ENCODE measurements around the gene RHCG.

Gene RHCG

DNA sequence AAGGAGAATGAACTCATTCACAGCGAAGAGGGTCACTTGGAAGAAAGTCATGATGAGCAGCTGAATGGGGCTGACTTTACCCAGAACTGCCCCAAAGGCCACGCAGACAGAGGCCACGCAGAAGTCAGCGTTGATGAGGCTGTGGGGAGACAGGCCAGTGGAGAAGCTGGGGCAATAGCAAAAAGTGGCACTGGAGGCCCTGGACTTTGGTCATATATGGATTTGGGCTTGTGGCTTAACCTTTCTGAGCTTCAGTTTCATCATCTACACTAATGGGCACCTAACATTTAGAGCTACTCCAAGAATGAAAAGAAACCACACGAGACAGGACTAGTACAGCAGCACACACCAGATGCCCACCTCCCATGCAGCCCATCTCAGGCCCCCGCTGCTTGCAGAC is 13.3 kb downstream of the RHCG start:
- Histone ChIP-seq H3K9me3 (replicated peaks; ENCODE audit: insufficient read depth, low read length) (no peaks in the 10 kb centered on the region), H3K4me1 (ENCODE audit: low read length) (no peaks in the 10 kb centered on the region), H3K9me2 (replicated peaks; ENCODE audit: insufficient read depth, low read length) (no peaks in the 10 kb centered on the region)

DNA sequence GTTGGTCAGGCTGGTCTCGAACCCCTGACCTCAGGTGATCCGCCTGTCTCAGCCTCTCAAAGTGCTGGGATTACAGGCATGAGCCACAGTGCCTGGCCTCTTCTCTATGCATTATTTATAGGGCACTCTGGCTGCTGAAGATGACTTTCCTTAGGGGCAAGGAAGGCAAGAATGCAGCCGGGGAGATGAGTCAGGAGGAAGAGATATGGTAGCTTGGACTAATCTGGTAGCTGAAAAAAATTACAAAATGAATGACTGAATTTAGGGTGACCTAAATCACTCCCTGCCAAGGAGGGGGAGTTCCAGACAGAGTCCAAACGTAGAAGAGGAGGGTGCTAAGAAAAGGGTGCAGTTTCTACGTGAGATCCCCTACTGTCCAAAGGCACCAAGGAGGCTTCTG is 14.2 kb downstream of the RHCG start:
- TF ChIP-seq EZH2 (optimal IDR thresholded peaks at IDR 0.05; ENCODE audit: low read depth, low read length) (no peak), EZH2phosphoT487 (IDR thresholded peaks at IDR 0.05; ENCODE audit: low read length) (no peak)
- TF ChIP-seq, protein P1, sequence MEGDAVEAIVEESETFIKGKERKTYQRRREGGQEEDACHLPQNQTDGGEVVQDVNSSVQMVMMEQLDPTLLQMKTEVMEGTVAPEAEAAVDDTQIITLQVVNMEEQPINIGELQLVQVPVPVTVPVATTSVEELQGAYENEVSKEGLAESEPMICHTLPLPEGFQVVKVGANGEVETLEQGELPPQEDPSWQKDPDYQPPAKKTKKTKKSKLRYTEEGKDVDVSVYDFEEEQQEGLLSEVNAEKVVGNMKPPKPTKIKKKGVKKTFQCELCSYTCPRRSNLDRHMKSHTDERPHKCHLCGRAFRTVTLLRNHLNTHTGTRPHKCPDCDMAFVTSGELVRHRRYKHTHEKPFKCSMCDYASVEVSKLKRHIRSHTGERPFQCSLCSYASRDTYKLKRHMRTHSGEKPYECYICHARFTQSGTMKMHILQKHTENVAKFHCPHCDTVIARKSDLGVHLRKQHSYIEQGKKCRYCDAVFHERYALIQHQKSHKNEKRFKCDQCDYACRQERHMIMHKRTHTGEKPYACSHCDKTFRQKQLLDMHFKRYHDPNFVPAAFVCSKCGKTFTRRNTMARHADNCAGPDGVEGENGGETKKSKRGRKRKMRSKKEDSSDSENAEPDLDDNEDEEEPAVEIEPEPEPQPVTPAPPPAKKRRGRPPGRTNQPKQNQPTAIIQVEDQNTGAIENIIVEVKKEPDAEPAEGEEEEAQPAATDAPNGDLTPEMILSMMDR (IDR thresholded peaks at IDR 0.05; ENCODE audit: low read length): no peak
- H3K27me3 ChIP-seq (replicated peaks; ENCODE audit: insufficient read depth, low read length): no peaks in the 10 kb centered on the region
- no peaks in the 10 kb centered on the region for H3K36me3 ChIP-seq (replicated peaks; ENCODE audit: insufficient read depth, low read length)
- no peaks in the 10 kb centered on the region for H3K4me1 ChIP-seq (ENCODE audit: low read length)
- H4K20me1 ChIP-seq (ENCODE audit: insufficient read depth, low read length): no peaks in the 10 kb centered on the region
- no peak for DNase-seq
- no peak overlapping the region for H3K4me3 ChIP-seq (ENCODE audit: low read length)
- no peak overlapping the region for H2AFZ ChIP-seq (ENCODE audit: low read length)
- no peaks in the 10 kb centered on the region for H3K79me2 ChIP-seq (ENCODE audit: low read length)
- H3K27ac ChIP-seq (ENCODE audit: low read length): no peak overlapping the region
- no peaks in the 10 kb centered on the region for H3K9me2 ChIP-seq (replicated peaks; ENCODE audit: insufficient read depth, low read length)
- no peak overlapping the region for H3K4me2 ChIP-seq (ENCODE audit: low read depth, low read length)
- no peaks in the 10 kb centered on the region for H3F3A ChIP-seq (ENCODE audit: insufficient read depth, low read length)
- no peaks in the 10 kb centered on the region for H3K9me3 ChIP-seq (replicated peaks; ENCODE audit: insufficient read depth, low read length)
- no peak overlapping the region for H3K9ac ChIP-seq (ENCODE audit: low read length)

More for the DNA sequence above, 13.3 kb downstream of the RHCG start:
- H3K27me3 ChIP-seq (replicated peaks; ENCODE audit: insufficient read depth, low read length): no peaks in the 10 kb centered on the region
- no peak overlapping the region for H3K4me3 ChIP-seq (ENCODE audit: low read length)
- DNase-seq: no peak
- H3K9ac ChIP-seq (ENCODE audit: low read length): no peak overlapping the region
- no peak for TF ChIP-seq EZH2phosphoT487 (IDR thresholded peaks at IDR 0.05; ENCODE audit: low read length)
- TF ChIP-seq EZH2 (optimal IDR thresholded peaks at IDR 0.05; ENCODE audit: low read depth, low read length): no peak
- TF ChIP-seq, protein P1 (IDR thresholded peaks at IDR 0.05; ENCODE audit: low read length): no peak
- no peak overlapping the region for H3K27ac ChIP-seq (ENCODE audit: low read length)
- H3F3A ChIP-seq (ENCODE audit: insufficient read depth, low read length): no peaks in the 10 kb centered on the region
- H3K4me2 ChIP-seq (ENCODE audit: low read depth, low read length): no peak overlapping the region
- H3K36me3 ChIP-seq (replicated peaks; ENCODE audit: insufficient read depth, low read length): no peaks in the 10 kb centered on the region
- H3K79me2 ChIP-seq (ENCODE audit: low read length): no peaks in the 10 kb centered on the region
- H4K20me1 ChIP-seq (ENCODE audit: insufficient read depth, low read length): no peaks in the 10 kb centered on the region
- H2AFZ ChIP-seq (ENCODE audit: low read length): no peak overlapping the region

DNA sequence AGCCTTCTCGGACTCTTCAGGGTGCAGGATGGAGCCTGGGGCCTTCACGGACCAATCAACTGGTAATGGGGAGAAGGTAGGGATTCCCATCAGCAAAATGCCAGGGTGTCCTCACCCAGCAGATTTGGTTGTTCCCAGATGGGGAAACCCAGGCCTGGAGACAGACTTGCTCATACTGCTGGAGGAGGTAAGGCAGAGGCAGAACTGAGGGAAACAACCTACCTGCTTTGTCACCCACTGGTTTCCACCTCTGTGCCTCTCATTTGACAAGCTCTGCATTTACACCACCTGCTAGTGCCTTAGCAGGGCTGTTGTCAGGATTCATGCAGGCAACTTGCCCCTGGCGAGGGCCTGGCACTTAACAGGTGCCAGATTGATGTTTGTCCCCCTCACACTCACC is 15.9 kb downstream of the RHCG start:
- Histone ChIP-seq H4K20me1 (ENCODE audit: insufficient read depth, low read length) (no peaks in the 10 kb centered on the region), H3K27me3 (replicated peaks; ENCODE audit: insufficient read depth, low read length) (no peaks in the 10 kb centered on the region)

More for the DNA sequence above, 15.9 kb downstream of the RHCG start:
- Histone ChIP-seq H3K9me3 (replicated peaks; ENCODE audit: insufficient read depth, low read length) (no peaks in the 10 kb centered on the region), H3K9me2 (replicated peaks; ENCODE audit: insufficient read depth, low read length) (no peaks in the 10 kb centered on the region), H3K9ac (ENCODE audit: low read length) (no peak overlapping the region), H3K4me2 (ENCODE audit: low read depth, low read length) (no peak overlapping the region), H2AFZ (ENCODE audit: low read length) (no peak overlapping the region), H3F3A (ENCODE audit: insufficient read depth, low read length) (no peaks in the 10 kb centered on the region), H3K4me1 (ENCODE audit: low read length) (no peaks in the 10 kb centered on the region), H3K4me3 (ENCODE audit: low read length) (no peak overlapping the region), H3K27ac (ENCODE audit: low read length) (no peak overlapping the region), H3K79me2 (ENCODE audit: low read length) (no peaks in the 10 kb centered on the region), H3K36me3 (replicated peaks; ENCODE audit: insufficient read depth, low read length) (no peaks in the 10 kb centered on the region)
- TF ChIP-seq EZH2 (optimal IDR thresholded peaks at IDR 0.05; ENCODE audit: low read depth, low read length) (no peak), EZH2phosphoT487 (IDR thresholded peaks at IDR 0.05; ENCODE audit: low read length) (no peak)
- TF ChIP-seq, protein P1 (IDR thresholded peaks at IDR 0.05; ENCODE audit: low read length): no peak
- DNase-seq: no peak
